Endothelial cell of umbilical vein (primary cell): Measurements from ENCODE around the gene PSENEN. TPM values are rescaled to one million over a fixed set of nuclear protein-coding genes. Genes with fewer than 3 reads are reported as not detected.

Experiments used
- BruUV-seq: library from RNA; stranded (reverse); fragments of 400-500 nt; replicated peaks from 2 replicates; lab custom pipeline; 2021; lab: Mats Ljungman, UMichigan
- CTCF ChIA-PET: fragments of 300-600, 350-600 bp; sonication (Branson Sonifier 250); formaldehyde crosslinking; loops from one replicate; lab custom pipeline; 2021; ENCODE audit warnings: antibody characterized with exemption, inconsistent platforms; lab: Charles Lee
- POLR2A ChIA-PET: fragments of 300-600, 350-600 bp; sonication (Branson Sonifier 250); formaldehyde crosslinking; loops from one replicate; lab custom pipeline; 2021; ENCODE audit warnings: antibody characterized with exemption, inconsistent platforms; lab: Charles Lee
- DNase-seq: peaks from one replicate; pipeline ENCODE4 v3.0.0-alpha.2; 2011; ENCODE audit warnings: low read depth, low spot score
- FAIRE-seq: peaks from 2 replicates; lab custom pipeline; 2011; peaks lifted over from hg19 to GRCh38; lab: Jason Lieb, UNC
- H2AFZ ChIP-seq: 2 replicates; pipeline ENCODE4 v1.6.0; 2012; ENCODE audit warnings: low read depth, low read length, control low read depth, inconsistent platforms
- H3K27ac ChIP-seq: 2 replicates; pipeline ENCODE4 v1.5.1; 2011; ENCODE audit warnings: low read depth, mild to moderate bottlenecking, control low read depth, low read length, moderate library complexity; ENCODE audit not compliant: insufficient read depth
- H3K27me3 ChIP-seq, 2 experiments: 2 replicates each; pipeline versions ENCODE4 v1.6.0 to v1.6.1; 2011; ENCODE audit warnings: low read length in 2 of 2, mixed read lengths in 1 of 2; ENCODE audit not compliant: control insufficient read depth in 2 of 2, insufficient read depth in 2 of 2
- H3K36me3 ChIP-seq, 2 experiments: 2 replicates in 1 of 2; 3 replicates in 1 of 2; pipeline ENCODE4 v1.5.1; 2011; ENCODE audit warnings: low read length in 2 of 2, mild to moderate bottlenecking in 1 of 2, moderate library complexity in 1 of 2; ENCODE audit not compliant: control insufficient read depth in 2 of 2, insufficient read depth in 2 of 2; ENCODE audit errors: extremely low read depth in 1 of 2
- H3K4me1 ChIP-seq: 3 replicates; pipeline ENCODE4 v1.5.1; 2011; ENCODE audit warnings: mild to moderate bottlenecking, low read length; ENCODE audit not compliant: control insufficient read depth, insufficient read depth; ENCODE audit errors: extremely low read depth
- H3K4me2 ChIP-seq: 2 replicates; pipeline ENCODE4 v1.6.1; 2011; ENCODE audit warnings: low read length, control low read depth, mixed read lengths; ENCODE audit not compliant: insufficient read depth
- H3K4me3 ChIP-seq, 3 experiments: fragments of 200-600 bp in 1 of 3; sonication (generic), shearing (Covaris generic) in 1 of 3; replicated peaks in 1 of 3; 2 replicates each; pipeline ENCODE4 v1.5.1; 2011 to 2016; ENCODE audit warnings: control low read depth in 3 of 3, low read length in 3 of 3, mild to moderate bottlenecking in 2 of 3, inconsistent platforms in 1 of 3, low read depth in 1 of 3, moderate library complexity in 1 of 3; ENCODE audit not compliant: insufficient read depth in 1 of 3
- H3K79me2 ChIP-seq: 2 replicates; pipeline ENCODE4 v1.6.0; 2012; ENCODE audit warnings: low read length, inconsistent platforms; ENCODE audit not compliant: control insufficient read depth, insufficient read depth
- H3K9ac ChIP-seq: replicated peaks from 2 replicates; pipeline ENCODE3; 2011; ENCODE audit warnings: low read length, control low read depth; ENCODE audit not compliant: insufficient read depth; ENCODE audit errors: extremely low read depth
- H3K9me1 ChIP-seq: replicated peaks from 3 replicates; pipeline ENCODE4 v1.6.0; 2011; ENCODE audit warnings: mild to moderate bottlenecking, low read length; ENCODE audit not compliant: control insufficient read depth, insufficient read depth; ENCODE audit errors: extremely low read depth
- H3K9me3 ChIP-seq: replicated peaks from 2 replicates; pipeline ENCODE4 v1.5.1; 2012; ENCODE audit warnings: low read length, inconsistent platforms; ENCODE audit not compliant: control insufficient read depth, insufficient read depth
- H4K20me1 ChIP-seq: replicated peaks from 2 replicates; pipeline ENCODE3; 2011; ENCODE audit warnings: mild to moderate bottlenecking, low read length; ENCODE audit not compliant: control insufficient read depth, insufficient read depth; ENCODE audit errors: extremely low read depth
- EZH2 ChIP-seq: IDR thresholded peaks from 2 replicates; pipeline ENCODE4 v1.6.1; 2012; ENCODE audit warnings: borderline replicate concordance, low read depth, mild to moderate bottlenecking, moderate library complexity, low read length, inconsistent platforms; ENCODE audit not compliant: severe bottlenecking
- FOS ChIP-seq: IDR thresholded peaks from 2 replicates; pipeline ENCODE4 v1.6.1; 2011; ENCODE audit warnings: mild to moderate bottlenecking, low read length, moderate library complexity, borderline replicate concordance; ENCODE audit not compliant: insufficient read depth
- GATA2 ChIP-seq: IDR thresholded peaks from 2 replicates; pipeline ENCODE4 v1.7.0; 2011; ENCODE audit warnings: low read depth, mild to moderate bottlenecking, moderate library complexity, mixed read lengths, low read length; ENCODE audit not compliant: insufficient read length, insufficient read depth
- JUN ChIP-seq: IDR thresholded peaks from 2 replicates; pipeline ENCODE4 v1.6.1; 2011; ENCODE audit warnings: borderline replicate concordance, low read depth; ENCODE audit not compliant: insufficient read length, insufficient read depth
- MYC ChIP-seq: IDR thresholded peaks from one replicate; pipeline ENCODE4 v1.6.1; 2011; ENCODE audit warnings: mild to moderate bottlenecking, low read depth, low read length
- POLR2A ChIP-seq: IDR thresholded peaks from 2 replicates; pipeline ENCODE4 v1.6.1; 2012; ENCODE audit warnings: low read depth, mild to moderate bottlenecking, control low read depth, low read length
- POLR2AphosphoS5 ChIP-seq: IDR thresholded peaks from 2 replicates; pipeline ENCODE4 v1.6.1; 2012; ENCODE audit warnings: low read depth, mild to moderate bottlenecking, control low read depth, low read length, moderate library complexity; ENCODE audit not compliant: insufficient read depth
- dilution Hi-C: fragments of 300-500 bp; cut with MboI; formaldehyde crosslinking; loops from one replicate; pipeline ENCODE4 v1.15.0; 2019; ENCODE audit warnings: low sequenced_read_pairs; ENCODE audit not compliant: extremely low pct_ligation_motif_present
- intact Hi-C: fragments of 100-400 bp; cut with micrococcal nuclease; formaldehyde crosslinking; loops from one replicate; pipeline ENCODE4 v1.10.0; 2022
- polyA plus RNA-seq, 4 experiments: library from polyadenylated mRNA; depleted of rRNA in 3 of 4; stranded (reverse) in 3 of 4; unstranded in 1 of 4; fragments of >200 nt; gene quantifications; 2 replicates each; pipeline versions ENCODE4 v1.2.1 to v1.2.3, GENCODE V29; 2011 to 2012; ENCODE audit warnings: missing spikeins in 1 of 4
- total RNA-seq: library from RNA; stranded (reverse); gene quantifications from 2 replicates; pipeline ENCODE4 v1.2.3, GENCODE V29; 2021
- TF ChIP-seq, protein P1 (sequence below): IDR thresholded peaks from 2 replicates; pipeline ENCODE4 v1.6.1; 2011; ENCODE audit not compliant: insufficient read depth, insufficient read length
- TF ChIP-seq, protein P2 (sequence below), 2 donors: IDR thresholded peaks; 1 replicate in 1 of 2; 2 replicates in 1 of 2; pipeline ENCODE4 v1.5.1; 2011; ENCODE audit warnings: low read length in 2 of 2, mild to moderate bottlenecking in 2 of 2, moderate library complexity in 2 of 2, control low read depth in 1 of 2, inconsistent platforms in 1 of 2, low read depth in 1 of 2; ENCODE audit not compliant: insufficient read depth in 1 of 2; ENCODE audit errors: extremely low read depth in 1 of 2

PSENEN gene
- total and polyA plus RNA-seq, 2 donors (not counting 3 experiments of a cell fraction or from before 2014, with no cell fraction given), result 60.0 to 70.1 TPM

DNA sequence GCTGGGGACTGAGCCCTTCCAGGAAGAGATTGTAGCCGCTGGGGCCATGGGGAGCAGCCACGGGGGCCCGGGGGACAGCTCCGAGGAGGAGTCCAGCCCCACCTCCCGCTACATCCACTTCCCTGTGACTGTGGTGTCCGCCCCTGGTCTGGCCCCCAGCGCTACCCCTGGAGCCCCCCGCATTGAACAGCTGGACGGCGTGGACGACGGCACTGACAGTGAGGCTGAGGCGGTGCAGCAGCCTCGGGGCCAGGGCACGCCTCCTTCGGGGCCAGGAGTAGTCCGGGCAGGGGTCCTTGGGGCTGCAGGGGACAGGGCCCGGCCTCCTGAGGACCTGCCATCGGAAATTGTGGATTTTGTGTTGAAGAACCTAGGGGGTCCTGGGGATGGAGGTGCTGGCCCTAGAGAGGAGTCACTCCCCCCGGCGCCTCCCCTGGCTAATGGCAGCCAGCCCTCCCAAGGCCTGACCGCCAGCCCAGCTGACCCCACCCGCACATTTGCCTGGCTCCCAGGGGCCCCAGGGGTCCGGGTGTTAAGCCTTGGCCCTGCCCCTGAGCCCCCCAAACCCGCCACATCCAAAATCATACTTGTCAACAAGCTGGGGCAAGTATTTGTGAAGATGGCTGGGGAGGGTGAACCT is 12.8 kb upstream of the PSENEN start:
- Histone ChIP-seq H3K9ac (no peak overlapping the region), H4K20me1 (no peaks in the 10 kb centered on the region), H3K4me3 (no peak overlapping the region), H3K9me3 (no peaks in the 10 kb centered on the region), H3K27me3 (no peaks in the 10 kb centered on the region), H3K4me2 (no peak overlapping the region), H3K79me2 (no peaks in the 10 kb centered on the region), H3K4me1 (no peaks in the 10 kb centered on the region), H2AFZ (no peak overlapping the region), H3K9me1 (no peaks in the 10 kb centered on the region), H3K27ac (no peak overlapping the region), H3K36me3 (peaks cover 13 to 72% of the 10 kb centered on the region in 2 experiments)
- BruUV-seq, result no TSS peak
- ChIA-PET POLR2A (no interaction called here), CTCF (interaction anchor here (0.5 kb wide), 1 partner anchor 11 kb away, joined by 5 read pairs; no protein-coding TSS in a partner anchor)
- no peak for TF ChIP-seq POLR2A
- no peak for TF ChIP-seq FOS
- no peak for TF ChIP-seq MYC
- no peak for TF ChIP-seq JUN
- TF ChIP-seq POLR2AphosphoS5, result no peak
- no peak for TF ChIP-seq EZH2
- TF ChIP-seq GATA2, result no peak
- TF ChIP-seq, protein P1, sequence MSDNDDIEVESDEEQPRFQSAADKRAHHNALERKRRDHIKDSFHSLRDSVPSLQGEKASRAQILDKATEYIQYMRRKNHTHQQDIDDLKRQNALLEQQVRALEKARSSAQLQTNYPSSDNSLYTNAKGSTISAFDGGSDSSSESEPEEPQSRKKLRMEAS, result no peak
- TF ChIP-seq, protein P2, sequence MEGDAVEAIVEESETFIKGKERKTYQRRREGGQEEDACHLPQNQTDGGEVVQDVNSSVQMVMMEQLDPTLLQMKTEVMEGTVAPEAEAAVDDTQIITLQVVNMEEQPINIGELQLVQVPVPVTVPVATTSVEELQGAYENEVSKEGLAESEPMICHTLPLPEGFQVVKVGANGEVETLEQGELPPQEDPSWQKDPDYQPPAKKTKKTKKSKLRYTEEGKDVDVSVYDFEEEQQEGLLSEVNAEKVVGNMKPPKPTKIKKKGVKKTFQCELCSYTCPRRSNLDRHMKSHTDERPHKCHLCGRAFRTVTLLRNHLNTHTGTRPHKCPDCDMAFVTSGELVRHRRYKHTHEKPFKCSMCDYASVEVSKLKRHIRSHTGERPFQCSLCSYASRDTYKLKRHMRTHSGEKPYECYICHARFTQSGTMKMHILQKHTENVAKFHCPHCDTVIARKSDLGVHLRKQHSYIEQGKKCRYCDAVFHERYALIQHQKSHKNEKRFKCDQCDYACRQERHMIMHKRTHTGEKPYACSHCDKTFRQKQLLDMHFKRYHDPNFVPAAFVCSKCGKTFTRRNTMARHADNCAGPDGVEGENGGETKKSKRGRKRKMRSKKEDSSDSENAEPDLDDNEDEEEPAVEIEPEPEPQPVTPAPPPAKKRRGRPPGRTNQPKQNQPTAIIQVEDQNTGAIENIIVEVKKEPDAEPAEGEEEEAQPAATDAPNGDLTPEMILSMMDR (IDR thresholded peaks at IDR 0.05; ENCODE audit: extremely low read depth in 1 of 2, insufficient read depth in 1 of 2, low read depth in 1 of 2, low read length in 2 of 2), result no peak
- intact Hi-C loops, result no loop called here
- dilution Hi-C loops, result no loop called here
- DNase-seq (no peak), FAIRE-seq (no peak)
